Measurements from ENCODE around the gene MREG.

GRCh38 chr2:215930505-215931253 is 82.7 kb downstream of the MREG start:
- TF ChIP-seq, protein P1, sequence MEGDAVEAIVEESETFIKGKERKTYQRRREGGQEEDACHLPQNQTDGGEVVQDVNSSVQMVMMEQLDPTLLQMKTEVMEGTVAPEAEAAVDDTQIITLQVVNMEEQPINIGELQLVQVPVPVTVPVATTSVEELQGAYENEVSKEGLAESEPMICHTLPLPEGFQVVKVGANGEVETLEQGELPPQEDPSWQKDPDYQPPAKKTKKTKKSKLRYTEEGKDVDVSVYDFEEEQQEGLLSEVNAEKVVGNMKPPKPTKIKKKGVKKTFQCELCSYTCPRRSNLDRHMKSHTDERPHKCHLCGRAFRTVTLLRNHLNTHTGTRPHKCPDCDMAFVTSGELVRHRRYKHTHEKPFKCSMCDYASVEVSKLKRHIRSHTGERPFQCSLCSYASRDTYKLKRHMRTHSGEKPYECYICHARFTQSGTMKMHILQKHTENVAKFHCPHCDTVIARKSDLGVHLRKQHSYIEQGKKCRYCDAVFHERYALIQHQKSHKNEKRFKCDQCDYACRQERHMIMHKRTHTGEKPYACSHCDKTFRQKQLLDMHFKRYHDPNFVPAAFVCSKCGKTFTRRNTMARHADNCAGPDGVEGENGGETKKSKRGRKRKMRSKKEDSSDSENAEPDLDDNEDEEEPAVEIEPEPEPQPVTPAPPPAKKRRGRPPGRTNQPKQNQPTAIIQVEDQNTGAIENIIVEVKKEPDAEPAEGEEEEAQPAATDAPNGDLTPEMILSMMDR (IDR thresholded peaks at IDR 0.05), result no peak
- TF ChIP-seq POLR2A (IDR thresholded peaks at IDR 0.05), result no peak
